ENCODE data around the gene LEMD3.

DNA sequence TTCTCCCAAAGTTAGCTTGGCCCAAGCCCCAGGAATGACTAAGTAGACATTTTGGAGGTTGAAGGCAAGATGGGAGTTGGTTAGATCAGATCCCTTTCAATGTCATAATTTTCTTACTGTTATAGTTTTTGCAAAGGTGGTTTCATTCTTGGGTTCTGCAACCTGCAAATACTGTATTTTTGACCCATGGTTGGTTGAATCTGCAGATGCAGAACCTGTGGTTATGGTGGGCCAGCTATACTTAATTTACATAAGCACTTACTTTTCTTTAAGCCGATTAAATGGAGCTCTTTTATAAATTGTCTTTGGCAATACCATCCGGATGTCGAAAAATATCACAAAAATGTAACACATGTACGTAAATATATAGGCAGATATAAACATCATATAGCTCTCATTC, 25.6 kb downstream of the LEMD3 start:
- TF ChIP-seq CTCF (conservative IDR thresholded peaks at IDR 0.05; ENCODE audit: low read length), result no peak
- TF ChIP-seq EZH2phosphoT487 (IDR thresholded peaks at IDR 0.05; ENCODE audit: borderline replicate concordance, low read depth, low read length), result no peak
